Melanocyte of skin (primary cell): ENCODE measurements around the gene CBR4. TPM values are rescaled to one million over a fixed set of nuclear protein-coding genes. Genes with fewer than 3 reads are reported as not detected.

ENCODE experiments used
- small RNA-seq, 2 donors: library from RNA; depleted of rRNA; stranded (forward); fragments of <200 nt; gene quantifications; one replicate each; pipeline ENCODE3, GENCODE V24; 2012
- total RNA-seq, 2 donors: library from RNA; depleted of rRNA; stranded (reverse); fragments of >200 nt; gene quantifications; 2 replicates each; pipeline ENCODE4 v1.2.3, GENCODE V29; 2012

Gene CBR4
- total RNA-seq: 10 to 100 TPM; 14.7 to 21.3 TPM

GRCh38 chr4:169010125-169011023 is at the start of gene CBR4:
Gene CBR4, minus strand, starts transcription at chr4:169010255. Its CDS starts 166 bp downstream, at chr4:169010089.

Small RNAs within 50 kb of the gene (small RNA-seq; reads per million reads assigned to genes)
- 1.4 to 1.9 reads per million in 2 donors for gene RNY4P17
